HG03558 (cell line): ENCODE results near the gene DAB1.

Experiments used
- ATAC-seq: cut with Tn5 transposase; IDR thresholded peaks from one replicate; pipeline ENCODE4 v1.9.1; 2021; ENCODE audit warnings: moderate number of reproducible peaks; ENCODE audit not compliant: unreplicated experiment; ENCODE audit errors: extremely low read depth

The DAB1 gene

GRCh38 chr1:57063406-57064125 is 360.3 kb downstream of the DAB1 start:
- ATAC-seq = no peak

- no peak for ATAC-seq
Measured at GRCh38 chr1:57061369-57061768, 362.5 kb downstream of the DAB1 start.

- ATAC-seq = no peak
Measured at GRCh38 chr1:57060451-57060850, 363.4 kb downstream of the DAB1 start.

GRCh38 chr1:57058652-57059501 is 365.0 kb downstream of the DAB1 start:
- no peak for ATAC-seq

GRCh38 chr1:57048856-57049255 is 375.0 kb downstream of the DAB1 start:
- no peak for ATAC-seq

GRCh38 chr1:57046462-57046861 is 377.4 kb downstream of the DAB1 start:
- no peak for ATAC-seq

GRCh38 chr1:57041901-57042300 is 382.0 kb downstream of the DAB1 start:
- ATAC-seq = no peak

GRCh38 chr1:57040811-57041210 is 383.0 kb downstream of the DAB1 start:
- ATAC-seq = no peak

- no peak for ATAC-seq
Measured at GRCh38 chr1:57036641-57037579, 386.9 kb downstream of the DAB1 start.

GRCh38 chr1:57034713-57035112 is 389.1 kb downstream of the DAB1 start:
- ATAC-seq = no peak

GRCh38 chr1:57033222-57034001 is 390.4 kb downstream of the DAB1 start:
- ATAC-seq = no peak

GRCh38 chr1:57026624-57027354 is 397.1 kb downstream of the DAB1 start:
- ATAC-seq = no peak

- no peak for ATAC-seq
Measured at GRCh38 chr1:57024855-57025254, 399.0 kb downstream of the DAB1 start.

GRCh38 chr1:57024428-57024827 is 399.4 kb downstream of the DAB1 start:
- ATAC-seq = no peak

- no peak for ATAC-seq
Measured at GRCh38 chr1:57020216-57020615, 403.6 kb downstream of the DAB1 start.

GRCh38 chr1:57019236-57019839 is 404.5 kb downstream of the DAB1 start:
- ATAC-seq = no peak

GRCh38 chr1:57018119-57018518 is 405.7 kb downstream of the DAB1 start:
- no peak for ATAC-seq

- no peak for ATAC-seq
Measured at GRCh38 chr1:57017717-57018116, 406.1 kb downstream of the DAB1 start.

GRCh38 chr1:57017200-57017599 is 406.7 kb downstream of the DAB1 start:
- ATAC-seq = no peak
